Embryonic facial prominence (tissue), 1 donor: ENCODE data around the gene IL1RAPL1.

Source experiments
- DNase-seq: peaks from one replicate; pipeline ENCODE4 v3.0.0-alpha.2; 2016; ENCODE audit errors: extremely low spot score

The IL1RAPL1 gene

GRCh38 chrX:29531336-29531735, 944.1 kb downstream of the IL1RAPL1 start:
- no peak for DNase-seq

- DNase-seq, result no peak
Measured at GRCh38 chrX:29535212-29536162, 948.2 kb downstream of the IL1RAPL1 start.

DNA sequence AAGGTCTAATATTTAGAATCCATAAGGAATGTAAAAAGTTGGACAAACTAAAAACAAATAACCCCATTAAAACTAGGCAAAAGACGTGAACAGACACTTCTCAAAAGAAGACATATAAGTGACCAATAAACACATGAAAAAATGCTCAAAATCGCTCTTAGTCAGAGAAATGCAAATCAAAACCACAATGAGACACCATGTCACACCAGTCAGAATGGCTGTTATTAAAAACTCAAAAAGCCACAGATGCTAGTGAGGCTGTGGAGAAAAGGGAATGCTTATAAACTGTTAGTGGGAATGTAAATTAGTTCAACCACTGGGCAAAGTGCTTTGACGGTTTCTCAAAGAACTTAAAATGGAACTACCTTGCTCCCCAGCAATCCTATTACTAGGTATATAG, 953.8 kb downstream of the IL1RAPL1 start:
- DNase-seq, result no peak

DNA sequence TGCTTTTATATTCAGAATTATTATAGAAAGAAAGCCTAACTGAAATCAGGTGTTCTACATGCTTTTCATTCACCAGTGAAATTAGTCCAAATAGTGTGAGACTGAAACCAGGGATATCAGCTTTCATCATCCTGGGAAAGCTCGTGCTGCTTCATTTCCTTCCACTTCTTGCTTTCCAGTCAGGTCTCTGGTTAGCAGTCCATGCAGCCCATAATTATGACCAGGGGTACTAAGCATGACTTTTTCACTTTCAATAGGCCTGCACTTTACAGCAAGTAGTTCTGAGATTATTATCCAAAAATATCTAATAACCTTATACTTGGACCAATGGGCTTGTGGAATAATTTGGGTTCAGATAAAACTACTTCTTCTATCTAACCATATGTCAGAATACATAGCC, 954.9 kb downstream of the IL1RAPL1 start:
- DNase-seq, result no peak

DNA sequence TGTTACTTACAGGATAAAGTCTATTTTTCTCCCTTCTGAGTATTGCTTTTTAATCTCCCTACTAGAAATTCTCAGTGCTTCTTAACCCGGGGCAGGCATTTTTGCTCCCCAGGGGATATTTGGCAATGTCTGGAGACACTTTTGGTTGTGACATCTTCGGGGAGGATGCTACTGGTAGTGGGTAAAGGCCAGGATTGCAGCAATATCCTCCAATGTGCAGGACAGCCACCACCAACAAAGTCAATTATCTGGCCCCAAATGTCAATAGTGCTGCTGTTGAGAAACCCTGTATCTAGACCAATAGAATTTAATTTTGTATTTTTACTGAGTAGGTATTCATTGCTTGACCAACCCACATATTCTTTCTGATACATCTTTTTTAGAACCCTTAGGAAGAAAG, 958.6 kb downstream of the IL1RAPL1 start:
- no peak for DNase-seq

- DNase-seq, result no peak
Measured at GRCh38 chrX:29547877-29548276, 960.6 kb downstream of the IL1RAPL1 start.

DNA sequence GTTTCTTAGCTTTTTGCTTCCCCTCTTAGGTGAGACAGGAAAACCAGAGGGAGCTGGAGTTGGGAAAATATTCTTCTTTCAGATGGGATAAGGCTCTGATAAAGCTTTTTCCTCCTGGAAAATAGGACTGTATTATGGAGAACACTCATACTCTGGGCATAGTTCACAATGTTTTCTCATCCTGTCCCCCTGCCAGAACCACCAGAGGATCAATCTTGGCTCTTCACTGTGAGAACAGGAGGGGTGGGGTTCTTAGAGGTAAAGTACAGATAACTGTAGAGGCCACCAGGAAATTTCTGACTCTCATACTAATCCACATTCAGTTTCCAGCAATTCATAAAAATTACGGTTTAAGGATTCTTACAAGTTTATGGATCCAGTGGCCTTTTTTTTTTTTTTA, 966.3 kb downstream of the IL1RAPL1 start:
- no peak for DNase-seq

- no peak for DNase-seq
Measured at GRCh38 chrX:29555465-29556091, 968.3 kb downstream of the IL1RAPL1 start.

- DNase-seq, result no peak
Measured at GRCh38 chrX:29560065-29560464, 972.8 kb downstream of the IL1RAPL1 start.

DNA sequence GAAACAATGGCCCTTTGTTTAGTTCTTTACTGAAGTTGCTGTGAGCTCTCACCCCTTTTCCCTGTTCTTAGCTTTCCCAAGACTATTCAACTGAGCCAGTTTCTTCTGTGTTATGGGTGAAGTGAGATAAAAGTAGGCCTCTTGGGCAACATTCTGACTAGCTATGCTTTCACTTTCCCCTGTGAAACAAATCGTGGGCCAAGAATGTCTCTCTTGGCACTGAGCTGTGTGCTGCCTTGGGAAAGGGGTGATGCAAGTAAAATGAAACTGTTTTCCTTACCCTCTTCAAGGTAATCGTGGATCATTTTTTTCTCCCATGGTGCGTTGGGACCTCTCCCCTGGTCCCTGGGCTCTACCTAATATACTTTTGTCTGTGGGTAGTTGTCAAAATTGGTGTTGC, 974.2 kb downstream of the IL1RAPL1 start:
- DNase-seq, result no peak

GRCh38 chrX:29580560-29580959, 993.3 kb downstream of the IL1RAPL1 start:
- DNase-seq, result no peak

DNA sequence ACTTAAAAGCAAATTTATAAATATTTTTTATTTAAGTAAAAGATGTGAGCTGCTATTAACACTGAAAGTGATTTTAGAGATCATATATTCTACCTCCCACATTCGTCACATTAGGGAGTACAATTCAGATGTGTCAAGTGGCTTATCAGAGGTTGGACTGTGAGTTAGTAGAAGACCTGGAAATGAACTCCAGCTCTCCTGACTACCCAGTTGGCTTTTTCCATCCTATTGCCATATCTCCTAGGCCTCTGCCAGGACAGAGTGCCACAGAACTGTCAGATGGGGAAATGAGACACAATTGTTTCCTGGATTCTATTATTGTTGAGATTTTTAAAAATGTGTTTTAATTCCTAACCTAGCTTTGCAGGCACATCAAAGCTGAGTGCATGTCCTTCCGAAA, 994.0 kb downstream of the IL1RAPL1 start:
- DNase-seq, result no peak

- DNase-seq, result no peak
Measured at GRCh38 chrX:29587107-29587506, 999.9 kb downstream of the IL1RAPL1 start.

DNA sequence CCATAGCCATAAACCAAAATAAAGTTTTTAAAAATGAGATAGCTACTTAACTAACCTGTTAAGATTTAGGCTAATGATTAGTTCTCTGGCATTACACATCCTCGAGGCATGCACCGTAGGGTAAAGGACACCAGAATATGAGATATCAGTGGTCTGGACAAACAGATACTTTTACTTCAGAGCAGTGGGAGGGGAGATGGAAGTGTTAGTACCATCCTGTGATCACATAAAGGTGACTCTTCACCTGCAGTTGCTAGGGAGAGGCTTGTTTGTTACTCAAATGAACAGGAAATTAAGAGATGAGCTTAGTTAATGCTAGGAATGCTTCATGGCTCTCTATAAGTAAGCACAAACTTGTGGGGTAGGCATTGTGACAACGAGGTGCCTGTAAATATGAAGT, 1003.7 kb downstream of the IL1RAPL1 start:
- DNase-seq, result no peak

DNA sequence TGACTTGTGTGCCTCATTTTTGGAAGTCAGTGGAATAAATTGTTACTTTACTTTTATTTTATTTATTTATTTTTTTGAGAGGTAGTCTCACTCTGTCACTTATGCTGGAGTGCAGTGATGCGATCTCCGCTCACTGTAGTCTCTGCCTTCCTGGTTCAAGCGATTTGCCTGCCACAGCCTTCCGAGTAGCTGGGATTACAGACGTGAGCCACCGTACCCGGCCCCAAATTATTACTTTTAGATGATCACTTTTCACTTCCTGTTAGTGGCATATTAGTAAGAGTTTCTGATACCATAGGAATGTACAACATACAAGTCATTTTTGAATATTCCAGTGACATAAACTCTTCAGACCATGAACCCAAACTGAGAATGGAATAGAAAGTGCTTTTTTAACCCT, 1017.1 kb downstream of the IL1RAPL1 start:
- DNase-seq, result no peak

- DNase-seq, result no peak
Measured at GRCh38 chrX:29617276-29617675, 1030.0 kb downstream of the IL1RAPL1 start.

DNA sequence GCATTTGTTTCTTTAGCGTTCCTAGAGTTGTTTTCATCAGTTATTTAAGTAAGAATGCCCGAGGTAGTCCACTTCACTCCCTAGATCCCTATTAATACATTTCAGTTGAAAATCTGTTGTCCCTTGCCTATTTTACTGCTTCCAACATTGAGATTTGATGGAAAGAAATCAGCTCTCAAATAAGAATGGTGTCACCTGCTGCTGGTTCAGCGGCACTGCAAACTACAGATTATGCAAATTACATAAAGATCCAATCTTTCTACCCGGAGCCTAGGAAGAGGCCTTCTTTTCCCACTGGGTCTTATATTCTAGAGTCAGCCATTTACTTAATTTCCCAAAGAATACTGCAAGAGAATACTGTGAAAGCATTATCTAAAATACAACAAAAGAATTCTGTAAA, 1030.5 kb downstream of the IL1RAPL1 start:
- no peak for DNase-seq

DNA sequence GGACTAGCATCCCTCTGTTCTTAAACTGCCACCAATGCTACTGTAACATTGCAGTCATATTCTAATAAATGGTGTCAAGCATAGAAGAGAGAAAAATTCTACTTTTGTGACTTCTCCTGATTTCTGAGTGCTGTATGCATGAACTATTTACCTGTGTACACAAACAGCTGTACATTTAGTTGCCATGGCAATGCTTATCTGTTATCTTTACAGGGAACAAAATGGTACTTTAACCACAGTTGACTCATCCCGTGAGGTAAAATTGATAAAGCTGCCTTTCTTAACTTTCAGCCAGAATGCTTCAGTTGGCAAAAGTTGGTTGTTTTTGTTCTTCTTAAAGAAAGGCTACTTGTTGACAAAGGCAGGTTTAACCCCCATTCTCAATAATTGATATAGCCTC, 1040.6 kb downstream of the IL1RAPL1 start:
- no peak for DNase-seq

DNA sequence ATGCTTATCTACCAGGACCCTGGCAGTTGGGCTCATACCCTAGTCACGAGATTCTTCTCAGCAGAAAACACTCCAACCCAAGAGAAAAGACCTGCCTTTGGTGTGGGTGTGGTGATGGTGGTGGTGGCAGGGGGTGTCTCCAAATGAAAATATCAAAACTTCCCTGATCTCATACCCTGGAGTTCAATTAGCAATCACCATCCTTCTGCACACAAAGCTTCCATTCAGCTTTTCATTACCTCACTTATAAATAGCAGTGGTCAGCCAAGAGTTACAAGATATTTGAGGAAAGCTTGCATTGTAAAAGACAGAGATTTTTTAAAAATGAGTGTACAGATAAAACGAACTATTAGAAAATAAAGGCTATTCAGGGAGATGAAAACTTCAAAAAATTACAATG, 1047.3 kb downstream of the IL1RAPL1 start:
- no peak for DNase-seq

DNA sequence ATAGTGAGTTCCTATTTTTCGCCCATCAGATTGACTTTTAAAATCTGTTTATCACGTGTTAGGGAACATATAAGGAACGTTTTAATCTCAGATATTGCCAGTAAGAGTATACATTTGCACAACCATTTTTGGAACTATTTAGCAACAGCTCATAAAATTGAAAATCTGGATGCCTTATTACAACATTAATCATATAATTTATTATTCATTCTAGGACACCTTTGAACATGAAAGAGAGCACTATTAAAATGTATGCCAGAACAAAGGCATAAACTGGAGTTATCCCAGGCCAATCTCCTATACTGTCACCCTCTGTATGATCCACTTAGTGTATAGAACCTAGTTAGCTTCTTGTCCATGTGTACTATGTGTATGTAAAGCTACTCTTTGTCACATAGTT, 1049.1 kb downstream of the IL1RAPL1 start:
- DNase-seq, result no peak

DNA sequence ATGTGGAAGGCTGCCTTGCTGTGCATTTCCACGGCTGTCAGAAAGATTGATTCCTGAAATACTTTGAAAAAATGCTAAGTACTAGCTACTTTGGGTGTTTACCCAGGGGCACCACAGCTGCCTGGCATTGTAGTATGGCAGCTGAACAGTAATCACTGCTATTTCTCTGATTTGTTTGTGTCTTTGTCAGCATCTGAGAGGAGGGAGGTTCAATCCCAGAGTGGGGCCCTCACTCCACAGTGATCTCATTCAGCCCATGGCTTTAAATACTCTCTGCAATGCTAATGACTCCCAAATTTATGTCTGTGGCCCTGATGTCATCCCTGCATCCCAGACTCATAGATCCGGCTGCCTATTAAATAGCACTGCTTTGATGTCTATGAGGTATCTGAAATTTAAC, 1052.9 kb downstream of the IL1RAPL1 start:
- no peak for DNase-seq

DNA sequence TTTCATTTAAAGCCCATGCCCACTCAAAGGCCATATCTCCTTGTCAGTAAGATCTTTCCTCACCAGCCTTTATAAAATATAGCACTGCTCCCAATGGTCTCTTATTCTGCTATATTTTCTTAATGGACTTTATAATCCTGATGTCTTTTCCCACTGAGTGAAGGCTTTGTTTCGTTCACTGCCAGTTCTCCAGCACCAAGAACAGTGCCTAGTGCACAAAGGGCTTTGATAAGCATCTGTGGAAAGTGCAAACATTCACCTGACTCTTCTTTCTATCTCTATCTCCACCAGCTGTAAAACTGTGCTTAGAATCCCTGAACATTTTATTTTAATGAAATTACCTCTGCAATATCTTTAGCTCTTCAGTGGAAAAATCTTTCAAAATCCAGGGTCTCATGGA, 1054.2 kb downstream of the IL1RAPL1 start:
- DNase-seq, result no peak

- DNase-seq, result no peak
Measured at GRCh38 chrX:29643181-29643580, 1055.9 kb downstream of the IL1RAPL1 start.
